ENCODE results near the gene RASSF3.

RASSF3 gene

DNA sequence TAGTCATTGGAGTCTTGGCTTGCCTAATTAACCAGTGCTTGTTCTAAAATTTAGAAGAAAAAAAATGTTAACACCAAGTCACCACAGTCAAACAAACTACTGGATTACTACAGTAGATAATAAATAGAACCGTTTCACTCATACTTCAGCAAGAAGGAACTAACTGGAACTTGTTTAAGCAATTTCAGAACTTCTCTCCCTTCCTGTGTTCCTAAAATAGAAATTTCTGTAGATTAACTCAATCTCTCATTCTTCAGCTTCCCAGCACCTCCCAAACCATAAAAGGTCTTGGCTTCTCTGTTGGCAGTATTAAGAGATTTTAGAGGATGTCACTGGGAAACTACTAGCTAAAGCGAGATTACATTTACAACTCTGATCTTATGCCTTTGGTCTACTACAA is 130.4 kb downstream of the RASSF3 start:
- TF ChIP-seq CTCF (IDR thresholded peaks at IDR 0.05; ENCODE audit: low read depth, low read length), result no peak
- no peaks in the 10 kb centered on the region for H3K9me3 ChIP-seq
- H3K27me3 ChIP-seq, result no peaks in the 10 kb centered on the region
- DNase-seq, result no peak
- H3K4me1 ChIP-seq, result no peaks in the 10 kb centered on the region; the same call in 1 of the 2 replicates
- peaks cover 51% of the 10 kb centered on the region for H3K36me3 ChIP-seq
- no peak overlapping the region for H3K4me3 ChIP-seq (ENCODE audit: low read depth, low read length)

DNA sequence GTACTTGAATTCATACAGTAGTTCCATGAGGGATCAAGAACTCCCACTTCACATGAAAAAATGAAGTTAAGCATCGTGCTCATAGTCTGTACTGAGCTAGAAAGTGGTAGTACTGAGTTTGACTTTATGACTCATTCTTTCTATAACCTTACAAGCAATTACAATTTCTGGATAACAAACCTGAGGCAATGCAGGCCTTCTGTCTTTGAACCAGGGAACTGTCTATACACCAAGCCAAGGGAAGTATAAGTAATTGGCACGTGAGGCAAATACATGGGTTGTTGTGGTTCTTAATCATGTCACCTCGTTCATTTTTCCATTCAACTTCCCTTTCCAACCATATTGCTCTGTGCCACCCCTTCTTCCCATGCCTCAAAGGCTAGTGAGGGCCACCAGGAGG is 132.1 kb downstream of the RASSF3 start:
- Histone ChIP-seq H3K27me3 (no peaks in the 10 kb centered on the region), H3K36me3 (peaks cover 49% of the 10 kb centered on the region), H3K9me3 (no peaks in the 10 kb centered on the region), H3K4me3 (ENCODE audit: low read depth, low read length) (no peak overlapping the region), H3K4me1 (no peaks in the 10 kb centered on the region; the same call in 1 of the 2 replicates)
- TF ChIP-seq CTCF (IDR thresholded peaks at IDR 0.05; ENCODE audit: low read depth, low read length), result no peak
- DNase-seq, result no peak

- H3K9me3 ChIP-seq, result no peaks in the 10 kb centered on the region
- H3K27me3 ChIP-seq, result no peaks in the 10 kb centered on the region
- H3K4me1 ChIP-seq, result no peaks in the 10 kb centered on the region; the same call in 1 of the 2 replicates
- H3K4me3 ChIP-seq (ENCODE audit: low read depth, low read length), result no peak overlapping the region
- H3K36me3 ChIP-seq, result peaks cover 44% of the 10 kb centered on the region
- TF ChIP-seq CTCF (IDR thresholded peaks at IDR 0.05; ENCODE audit: low read depth, low read length), result no peak
- DNase-seq, result no peak
These were observed 132.9 kb downstream of the RASSF3 start for GRCh38 chr12:64743206-64743605.

DNA sequence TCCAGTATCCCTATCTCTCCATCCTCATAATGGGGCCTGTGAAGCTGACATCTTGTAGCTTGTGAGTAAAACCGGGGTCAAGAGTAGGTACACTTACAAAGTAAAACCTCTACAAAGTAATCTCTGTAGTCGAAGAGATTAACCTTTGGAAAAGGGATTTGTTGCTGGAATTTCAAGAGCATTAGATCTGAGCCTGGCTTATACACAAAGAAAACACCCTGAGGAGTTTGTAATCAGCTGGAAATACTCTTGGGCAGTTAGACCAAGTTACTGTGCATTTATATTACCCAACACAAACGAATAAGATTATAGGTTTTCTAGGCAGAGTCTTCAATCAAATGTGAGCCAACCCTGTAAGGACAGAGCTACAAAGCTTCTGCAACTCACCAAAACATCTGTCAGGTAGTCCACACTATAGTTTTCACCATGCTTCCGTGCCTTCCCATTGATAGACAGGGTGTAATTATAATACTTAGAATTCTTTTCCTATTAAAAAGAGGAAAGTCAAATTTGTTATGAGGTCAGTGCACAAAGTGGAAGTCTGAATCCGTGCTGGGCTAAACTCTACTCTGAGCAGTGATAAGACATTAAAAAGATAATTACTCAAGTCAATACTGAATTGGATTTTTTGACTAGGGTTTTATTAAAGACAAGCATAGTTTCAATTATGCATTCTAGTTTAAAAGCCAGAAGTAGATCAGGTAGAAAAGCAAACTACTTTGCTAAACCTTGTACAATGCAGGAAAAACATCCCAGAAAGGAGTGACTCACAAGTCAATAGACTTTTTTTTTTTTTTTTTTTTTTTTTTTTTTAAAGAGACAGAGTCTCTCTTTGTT is 134.3 kb downstream of the RASSF3 start:
- H3K36me3 ChIP-seq, result peaks cover 35% of the 10 kb centered on the region

GRCh38 chr12:64745259-64745807 is 135.0 kb downstream of the RASSF3 start:
- no peak for TF ChIP-seq CTCF (IDR thresholded peaks at IDR 0.05; ENCODE audit: low read depth, low read length)
- H3K27me3 ChIP-seq, result no peaks in the 10 kb centered on the region
- peaks cover 37% of the 10 kb centered on the region for H3K36me3 ChIP-seq
- DNase-seq, result no peak
- no peaks in the 10 kb centered on the region; the same call in 1 of the 2 replicates for H3K4me1 ChIP-seq
- H3K4me3 ChIP-seq (ENCODE audit: low read depth, low read length), result no peak overlapping the region
- no peaks in the 10 kb centered on the region for H3K9me3 ChIP-seq

More for the DNA sequence above, 134.3 kb downstream of the RASSF3 start:
- no peak for TF ChIP-seq CTCF (IDR thresholded peaks at IDR 0.05; ENCODE audit: low read depth, low read length)
- H3K9me3 ChIP-seq, result no peaks in the 10 kb centered on the region
- DNase-seq, result no peak
- no peaks in the 10 kb centered on the region; the same call in 1 of the 2 replicates for H3K4me1 ChIP-seq
- H3K27me3 ChIP-seq, result no peaks in the 10 kb centered on the region
- no peak overlapping the region for H3K4me3 ChIP-seq (ENCODE audit: low read depth, low read length)

DNA sequence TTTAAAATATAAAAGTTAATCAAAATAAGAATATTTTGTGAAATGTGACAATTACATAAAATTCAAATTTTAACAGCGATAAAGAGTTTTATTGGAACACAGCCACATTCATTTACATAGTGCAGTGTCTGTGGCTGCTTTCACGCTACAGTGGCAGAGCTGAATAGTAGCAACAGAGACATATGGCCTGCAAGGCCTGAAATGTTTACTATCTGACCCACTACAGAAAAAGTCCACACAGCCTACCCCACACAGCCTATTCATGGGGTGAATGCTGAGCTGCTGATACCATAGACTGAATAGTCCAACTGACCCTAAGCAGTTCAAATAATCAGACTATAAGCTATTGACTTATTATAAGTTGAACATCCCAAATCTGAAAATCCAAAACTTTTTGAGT is 135.7 kb downstream of the RASSF3 start:
- no peak for TF ChIP-seq CTCF (IDR thresholded peaks at IDR 0.05; ENCODE audit: low read depth, low read length)
- no peak overlapping the region for H3K4me3 ChIP-seq (ENCODE audit: low read depth, low read length)
- H3K27me3 ChIP-seq, result no peaks in the 10 kb centered on the region
- H3K9me3 ChIP-seq, result no peaks in the 10 kb centered on the region
- H3K36me3 ChIP-seq, result peaks cover 37% of the 10 kb centered on the region
- H3K4me1 ChIP-seq, result no peaks in the 10 kb centered on the region; the same call in 1 of the 2 replicates
- DNase-seq, result no peak

Measured in BE2C (cell line).